HG03571 (cell line): ENCODE results near the gene ZFAND3.

Source experiments
- ATAC-seq: cut with Tn5 transposase; IDR thresholded peaks from one replicate; pipeline ENCODE4 v1.9.1; 2021; ENCODE audit not compliant: unreplicated experiment

The ZFAND3 gene

GRCh38 chr6:38193481-38194281, 374.2 kb downstream of the ZFAND3 start:
- ATAC-seq, result no peak

DNA sequence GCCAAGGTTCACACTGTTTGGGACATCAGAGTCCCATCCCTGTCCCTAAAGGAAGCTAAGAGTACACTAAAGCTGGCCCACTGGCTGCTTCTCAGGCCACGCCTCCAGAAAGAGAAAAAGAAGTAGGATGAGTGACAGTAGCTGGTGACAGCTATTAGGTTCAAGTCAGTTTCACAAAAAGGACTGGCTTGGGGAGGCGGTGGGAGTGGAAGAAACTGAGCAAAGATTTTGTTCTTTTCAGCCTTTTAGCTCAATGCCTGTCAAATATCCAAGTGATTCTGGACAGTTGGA, 374.7 kb downstream of the ZFAND3 start:
- ATAC-seq, result no peak

DNA sequence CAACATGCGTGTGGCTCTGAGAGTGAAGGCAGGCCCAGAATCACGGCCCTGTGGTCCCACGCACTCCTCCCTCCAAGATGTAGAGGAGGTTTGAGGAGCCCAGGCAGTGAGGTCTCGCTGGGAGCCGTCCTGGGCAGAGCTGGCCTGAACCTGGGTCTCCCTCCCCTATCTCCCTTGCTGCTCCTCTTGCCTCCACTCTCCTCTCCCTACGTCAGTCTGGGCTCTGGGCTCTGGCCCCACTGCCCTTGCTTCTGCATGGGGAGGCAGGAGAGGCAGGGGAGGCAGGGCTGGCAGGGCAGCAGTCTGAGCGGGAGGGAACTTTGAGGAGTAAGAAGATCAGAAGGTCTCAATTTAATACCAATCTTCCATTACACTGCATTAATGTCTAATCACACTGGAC, 375.1 kb downstream of the ZFAND3 start:
- ATAC-seq, result no peak

GRCh38 chr6:38195113-38195635, 375.6 kb downstream of the ZFAND3 start:
- no peak for ATAC-seq

DNA sequence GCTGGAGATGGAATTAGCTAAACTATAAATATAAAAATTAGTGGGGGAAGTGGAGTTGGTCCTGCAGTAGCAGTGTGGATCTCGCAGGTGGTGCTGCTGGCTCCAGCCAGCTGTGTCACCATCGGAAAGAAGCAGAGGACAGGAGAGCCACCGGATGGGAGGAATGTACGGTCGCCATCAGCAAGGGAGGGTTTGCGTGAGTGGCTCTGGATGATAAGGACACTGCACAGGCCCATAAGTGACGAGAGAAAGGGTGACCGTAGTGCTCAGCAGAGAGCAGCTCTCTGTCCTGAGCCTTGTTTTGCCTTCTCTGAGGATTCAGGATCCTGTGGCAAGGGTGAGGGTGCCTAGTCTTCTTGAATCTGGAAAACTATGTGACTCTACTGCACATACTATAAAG, 378.7 kb downstream of the ZFAND3 start:
- ATAC-seq, result no peak
